OCI-M1 (cell line): Measurements from ENCODE around the gene MROH9.
A peak's percentile ranks its signal among the peaks of the same experiment; 100 is the strongest.
"Not testable (repeated sequence)": the region's sequence is repeated elsewhere in the genome, so short reads cannot be mapped to it uniquely, and the experiment has no call there.

Experiments used
- DNase-seq: peaks from one replicate; lab custom pipeline; 2025; lab: John Stamatoyannopoulos, UW

MROH9 gene, protein sequence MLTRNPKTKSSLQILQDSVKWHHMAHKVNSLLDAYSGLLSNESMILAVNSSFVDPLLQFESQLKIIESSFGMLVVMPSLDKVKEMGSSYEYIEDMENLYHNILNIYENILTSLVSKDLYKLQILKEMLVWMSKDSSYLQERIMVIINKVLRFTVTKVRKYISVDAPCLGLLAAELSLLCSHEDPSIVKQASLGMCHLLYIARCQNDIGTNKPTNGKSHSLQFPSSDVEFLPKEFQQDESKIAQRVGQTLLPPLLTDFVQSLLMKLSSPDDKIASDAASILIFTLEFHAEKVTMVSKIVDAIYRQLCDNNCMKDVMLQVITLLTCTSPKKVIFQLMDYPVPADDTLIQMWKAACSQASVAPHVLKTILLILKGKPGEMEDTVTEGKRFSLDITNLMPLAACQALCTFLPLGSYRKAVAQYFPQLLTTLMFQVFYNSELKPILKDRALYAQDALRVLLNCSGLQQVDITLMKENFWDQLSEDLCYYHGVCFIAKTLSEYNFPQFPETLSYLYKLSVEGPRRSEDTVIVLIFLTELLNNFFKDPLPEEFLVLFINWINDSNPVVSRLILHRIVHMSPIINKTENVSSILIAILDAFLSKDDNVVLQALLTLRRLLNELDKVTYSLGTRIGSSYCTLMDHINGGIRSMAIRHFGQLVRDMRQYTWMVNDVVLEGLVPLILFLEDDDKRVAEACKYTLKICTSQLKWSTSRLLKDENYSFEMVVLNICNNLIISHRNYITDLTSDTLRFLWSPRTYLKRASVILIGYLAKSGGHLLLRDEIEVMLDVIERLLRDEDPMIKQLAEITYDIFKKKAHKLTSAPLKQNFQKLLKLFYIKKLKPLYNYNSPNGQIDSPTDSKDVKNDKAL

DNA sequence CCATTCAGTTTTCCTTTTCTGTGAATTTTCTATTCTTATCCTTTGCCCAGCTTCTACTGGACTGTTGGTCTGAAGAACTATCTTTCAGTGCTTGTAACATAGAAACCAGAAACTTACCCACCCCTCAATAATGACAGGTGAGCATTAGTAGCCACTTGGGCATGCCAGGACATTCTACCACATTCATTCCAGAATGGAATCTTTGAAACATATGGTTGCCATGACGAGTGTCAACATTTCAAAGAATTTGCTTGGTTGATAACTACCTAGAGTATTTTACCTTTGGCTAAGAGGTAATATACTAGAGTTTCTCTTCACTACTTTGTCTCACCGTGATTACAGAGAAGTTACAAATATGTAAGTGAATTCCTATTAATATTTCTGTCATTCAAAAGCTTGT lies at the start of gene MROH9:
TSS of gene MROH9 (plus strand) at position 304 of the 400 bp plus-strand sequence. CDS start 10,023 bp downstream, outside the sequence.
- no peak for DNase-seq

DNA sequence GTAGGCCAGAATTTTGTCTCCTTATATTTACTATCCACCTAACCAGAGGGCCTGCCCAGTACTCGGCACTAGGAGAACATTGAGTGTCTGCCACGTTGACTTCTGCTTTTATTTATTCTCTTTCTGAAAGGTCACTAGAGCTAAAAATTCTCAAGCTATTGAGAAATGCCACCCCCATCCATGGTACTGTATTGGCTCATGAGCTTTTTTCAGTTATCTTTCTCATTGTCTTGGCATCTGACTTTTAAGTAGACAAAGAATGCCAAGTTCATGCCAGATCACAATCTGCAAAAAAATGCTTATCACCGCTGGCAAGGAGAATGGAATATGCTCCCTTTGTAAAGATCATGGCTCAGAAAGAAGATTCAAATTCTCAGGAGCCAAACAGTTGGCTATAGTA lies 49.8 kb upstream of the MROH9 start:
- peak; percentile 25 for DNase-seq

DNA sequence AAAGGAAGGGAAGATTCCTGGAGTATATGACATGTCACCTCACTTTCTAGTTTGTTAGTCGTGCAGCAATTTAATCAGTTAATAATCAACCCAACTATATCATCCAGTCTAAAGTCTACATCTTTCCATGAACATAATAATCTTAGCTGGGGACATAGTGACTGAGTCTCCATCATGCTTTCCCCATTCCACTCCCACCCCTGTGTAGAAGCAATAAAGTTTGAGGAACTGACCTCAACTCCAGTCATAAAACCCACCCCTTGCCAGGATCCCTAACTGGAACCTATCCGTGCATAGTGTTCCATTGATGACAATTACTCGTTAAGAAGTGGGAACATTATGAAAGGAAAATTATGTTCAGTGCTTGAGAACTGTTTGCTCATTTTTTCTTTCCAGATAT lies 48.9 kb upstream of the MROH9 start:
- no peak for DNase-seq

DNA sequence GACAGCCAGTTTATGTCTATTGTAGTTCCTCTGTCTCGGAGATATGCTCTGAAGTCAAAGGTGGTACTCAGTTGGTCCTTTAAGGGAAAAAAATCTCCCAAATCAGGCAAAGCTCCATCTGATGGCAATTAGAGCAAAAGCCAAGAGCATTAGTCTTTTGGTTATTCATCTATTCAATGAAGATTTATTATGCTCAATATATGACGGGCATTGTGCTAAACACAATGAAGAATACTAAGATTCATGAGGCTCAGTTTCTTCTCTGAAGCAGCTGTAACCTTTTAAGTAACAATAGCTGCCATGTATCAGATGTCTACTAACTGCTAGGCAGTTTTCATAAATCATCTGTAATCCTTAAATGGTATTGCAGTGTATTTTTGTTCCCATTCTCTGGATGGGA lies 47.6 kb upstream of the MROH9 start:
- DNase-seq: no peak

DNA sequence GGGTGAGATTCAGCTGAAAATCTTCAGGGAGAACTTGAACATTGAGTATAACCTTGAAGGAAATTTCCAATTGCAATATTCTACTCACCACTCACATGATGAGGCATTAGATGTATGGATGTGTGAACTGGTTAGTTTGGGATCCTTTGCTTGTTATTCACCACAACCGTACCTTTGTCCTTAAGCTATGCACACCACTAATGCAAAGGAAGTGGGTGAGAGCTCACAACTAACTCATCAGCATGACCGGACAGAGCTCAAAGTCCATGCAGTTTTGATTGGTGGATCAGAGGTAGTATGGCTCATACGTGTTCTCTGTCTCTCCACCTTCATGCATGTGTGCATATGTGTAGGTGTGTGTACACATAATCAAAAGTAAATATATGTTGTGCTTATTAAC lies 43.5 kb upstream of the MROH9 start:
- DNase-seq: no peak

DNA sequence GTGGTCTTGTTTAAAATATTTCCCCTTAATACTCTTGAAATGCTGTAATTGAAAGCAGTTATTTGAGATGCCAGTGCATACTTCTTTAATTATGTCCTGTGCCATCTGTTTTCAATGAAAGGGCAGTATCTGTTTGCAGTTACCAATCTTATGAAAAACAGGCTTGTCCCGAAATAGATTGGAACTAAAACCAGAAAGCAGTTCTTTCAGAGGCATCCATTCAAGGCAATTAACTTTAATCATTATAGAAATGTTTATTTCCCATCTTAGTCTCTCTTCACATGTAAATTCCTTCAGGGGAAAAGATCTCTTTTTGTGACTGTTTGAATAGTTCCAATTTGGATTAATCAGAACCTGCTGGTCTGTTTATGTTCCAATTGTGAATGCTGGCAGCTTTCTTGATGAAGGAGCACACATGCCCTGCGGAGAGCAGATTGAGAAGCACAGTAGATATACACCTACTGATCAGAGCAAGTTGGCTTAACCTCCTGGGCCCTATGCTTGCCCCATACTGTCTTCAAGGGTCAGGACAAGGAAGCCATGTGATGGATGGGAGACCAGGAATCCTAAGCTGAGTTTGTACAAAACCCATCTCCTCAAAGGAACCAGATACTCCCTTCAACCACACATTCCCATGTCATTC lies 41.6 kb upstream of the MROH9 start:
- DNase-seq: no peak

DNA sequence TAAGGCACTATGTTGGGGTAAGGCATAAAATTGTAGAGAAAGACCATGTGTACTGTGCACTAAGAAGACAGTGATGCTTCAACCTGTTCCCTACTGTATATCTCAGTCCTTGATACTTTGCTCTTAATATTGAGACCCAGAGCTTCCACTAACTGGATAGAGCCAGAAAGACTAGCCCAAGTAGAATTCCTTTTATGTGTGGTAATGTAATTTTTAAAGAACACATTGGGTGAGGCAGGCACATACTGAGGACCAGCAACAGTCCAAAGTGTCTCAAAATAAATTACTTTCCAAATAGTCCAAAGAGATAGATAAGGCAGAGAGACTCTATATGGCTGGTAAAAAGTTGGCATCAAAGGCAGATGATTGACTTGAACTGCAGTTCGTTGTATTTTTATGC lies 31.4 kb upstream of the MROH9 start:
- DNase-seq: no peak

DNA sequence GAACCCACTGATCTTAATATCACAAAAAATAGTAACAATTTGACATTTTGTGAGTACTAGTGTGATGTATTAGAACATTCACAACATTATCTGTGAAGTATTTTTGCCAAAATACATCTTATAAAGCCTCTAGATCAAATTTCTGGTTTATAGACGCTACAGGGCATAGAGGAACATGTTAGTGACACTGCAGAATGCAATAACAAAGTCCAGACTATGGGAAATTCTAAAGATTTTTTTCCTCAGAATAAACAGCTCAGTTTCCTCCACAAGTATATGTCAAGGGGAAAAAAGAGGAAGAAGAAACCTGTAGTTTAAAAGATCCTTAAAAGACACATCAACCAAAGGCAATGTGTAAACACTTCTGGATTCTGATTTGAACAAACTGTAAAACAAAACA lies 26.4 kb upstream of the MROH9 start:
- DNase-seq: peak; percentile 9

DNA sequence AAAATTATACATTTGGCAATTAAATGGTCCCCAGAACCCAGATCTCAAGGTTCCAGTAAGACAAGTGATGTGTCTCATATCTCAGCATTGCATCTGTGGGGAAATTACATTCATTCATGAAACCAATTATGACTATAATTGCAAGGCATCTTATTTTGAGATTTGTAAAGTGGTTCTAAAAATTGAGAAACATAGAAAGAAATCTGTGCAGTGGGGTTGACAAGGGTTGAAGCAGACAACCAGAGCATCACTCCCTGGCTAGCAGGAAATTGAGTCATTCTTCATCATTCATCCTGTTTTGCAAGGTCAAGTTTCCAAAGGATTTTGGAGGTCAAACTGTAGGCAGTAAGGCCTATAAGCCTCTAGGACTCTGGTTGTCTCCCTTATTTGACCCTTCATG lies 25.1 kb upstream of the MROH9 start:
- no peak for DNase-seq

DNA sequence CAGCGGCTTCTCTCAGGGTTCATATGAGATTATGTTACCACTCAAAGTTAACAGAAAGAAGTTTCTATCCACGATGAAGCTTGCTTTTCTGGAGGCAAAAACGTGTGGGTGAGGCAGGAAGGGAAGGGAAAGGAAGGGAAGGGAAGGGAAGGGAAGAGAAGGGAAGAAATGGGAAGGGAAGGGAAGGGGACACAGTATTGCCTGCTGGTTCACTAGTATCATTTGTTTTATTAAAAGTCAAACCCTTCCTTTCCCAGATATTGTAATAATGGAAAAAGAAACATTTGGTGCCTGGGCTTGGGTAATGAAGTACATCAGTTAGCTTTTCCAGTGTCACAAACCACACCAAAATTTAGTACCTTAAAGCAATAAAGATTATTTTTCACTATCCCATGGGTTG lies 18.0 kb upstream of the MROH9 start:
- no peak for DNase-seq

DNA sequence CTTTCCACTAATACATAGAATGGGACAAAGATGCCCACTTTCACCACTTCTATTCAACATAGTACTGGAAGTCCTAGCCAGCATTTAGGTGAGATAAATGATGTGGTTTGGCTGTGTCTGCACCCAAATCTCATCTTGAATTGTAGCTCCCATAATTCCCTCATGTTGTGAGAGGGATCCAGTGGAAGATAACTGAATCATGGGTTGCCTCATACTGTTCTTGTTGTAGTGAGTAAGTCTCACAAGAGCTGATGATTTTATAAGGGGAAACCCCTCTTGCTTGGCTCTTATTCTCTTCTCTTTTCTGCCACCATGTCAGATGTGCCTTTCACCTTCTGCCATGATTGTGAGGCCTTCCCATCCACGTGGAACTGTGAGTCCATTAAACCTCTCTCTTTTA lies 10.7 kb upstream of the MROH9 start:
- not testable (repeated sequence) for DNase-seq

DNA sequence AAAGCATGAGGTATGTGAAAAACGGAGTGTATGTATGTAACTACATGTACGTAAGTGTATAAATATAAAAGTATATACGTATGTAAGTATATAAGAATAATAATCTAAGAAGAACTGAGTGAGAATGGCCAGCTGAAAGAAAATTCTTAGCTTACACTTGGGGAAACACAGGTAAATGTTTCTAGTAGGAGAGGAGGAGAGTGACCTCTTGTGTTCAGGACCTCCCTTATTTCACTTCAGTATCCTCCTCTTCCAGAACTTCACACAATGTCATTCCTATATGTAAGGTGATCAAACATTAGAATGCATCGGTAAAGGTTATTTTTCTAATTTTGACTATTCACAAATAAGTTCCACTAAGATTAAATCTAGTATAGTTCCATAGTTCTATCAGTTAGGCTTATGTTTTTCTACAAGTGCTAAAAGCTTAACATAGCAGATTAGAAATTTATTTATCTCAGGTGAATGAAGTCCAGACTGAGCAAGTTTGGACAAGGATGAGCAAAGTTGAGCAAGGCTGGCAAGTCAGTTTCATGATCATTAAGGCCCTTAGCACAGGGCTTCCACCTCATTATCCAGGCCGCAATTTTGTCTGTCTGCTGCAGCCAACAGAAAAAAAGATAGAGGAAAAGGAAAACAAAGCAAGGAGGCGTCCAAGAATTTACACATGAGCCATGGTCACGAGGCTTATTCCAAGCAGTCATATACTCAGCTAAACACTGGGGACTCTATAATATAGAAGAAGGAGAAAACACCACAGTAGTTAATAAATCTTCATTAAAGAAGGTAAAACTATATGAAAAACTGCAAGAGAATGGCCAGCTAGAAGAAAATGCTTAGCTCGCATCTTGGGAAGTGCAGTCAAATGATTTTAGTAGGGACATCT lies 7.1 kb upstream of the MROH9 start:
- DNase-seq: peak; percentile 24

DNA sequence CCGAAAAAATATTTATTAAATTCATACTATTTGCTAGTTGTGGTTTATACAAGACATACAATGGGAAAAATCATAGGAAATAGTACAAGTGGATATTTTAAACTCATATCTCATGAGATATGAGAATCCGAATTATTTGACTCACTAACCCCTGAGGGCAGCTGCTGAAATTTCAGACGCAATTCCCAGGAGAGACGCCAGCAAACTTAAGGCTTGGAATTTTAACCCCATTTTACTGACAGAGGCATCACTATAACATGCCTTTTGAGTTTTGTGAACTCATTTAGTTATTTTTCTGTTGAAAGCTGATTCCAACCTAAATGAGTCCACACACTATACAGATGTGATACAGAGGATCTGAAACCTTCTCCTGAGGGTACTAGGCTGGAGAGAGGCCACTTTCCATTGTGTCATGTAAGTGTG lies 5.9 kb upstream of the MROH9 start:
- no peak for DNase-seq

DNA sequence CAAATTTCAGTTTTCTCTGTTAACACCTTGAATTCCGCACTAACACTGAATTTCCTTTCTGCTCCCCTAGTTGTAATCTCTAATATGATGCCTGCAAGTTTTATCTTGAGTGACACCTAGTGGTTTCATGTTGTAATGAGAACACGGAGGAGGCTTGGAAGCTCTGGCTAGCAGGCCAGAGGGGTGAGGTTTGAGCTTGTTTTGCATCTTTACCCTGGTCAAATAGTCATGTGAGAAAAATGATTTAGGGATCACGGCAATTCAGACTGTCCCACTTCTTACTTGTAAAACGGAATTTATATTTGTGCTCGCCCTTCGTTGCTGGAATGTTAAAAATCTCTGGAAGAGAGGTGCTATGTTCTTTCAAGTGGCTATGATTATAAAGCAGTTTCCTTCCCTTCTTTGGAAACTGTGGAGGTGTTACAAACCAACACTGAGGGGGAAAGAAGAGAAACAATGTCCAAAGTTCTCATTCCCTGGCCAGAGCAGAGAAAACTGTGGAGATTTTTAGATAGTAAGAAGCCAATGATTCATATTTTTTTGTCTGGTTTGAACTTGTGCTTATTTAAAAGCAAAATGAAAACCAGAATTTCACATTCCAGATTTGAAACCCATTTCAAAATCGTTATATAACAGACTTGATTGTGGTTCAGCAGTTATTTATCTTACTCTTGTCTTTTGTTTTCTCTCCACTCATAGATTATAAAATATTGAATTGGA lies 5.3 kb upstream of the MROH9 start:
- DNase-seq: peak; percentile 92

DNA sequence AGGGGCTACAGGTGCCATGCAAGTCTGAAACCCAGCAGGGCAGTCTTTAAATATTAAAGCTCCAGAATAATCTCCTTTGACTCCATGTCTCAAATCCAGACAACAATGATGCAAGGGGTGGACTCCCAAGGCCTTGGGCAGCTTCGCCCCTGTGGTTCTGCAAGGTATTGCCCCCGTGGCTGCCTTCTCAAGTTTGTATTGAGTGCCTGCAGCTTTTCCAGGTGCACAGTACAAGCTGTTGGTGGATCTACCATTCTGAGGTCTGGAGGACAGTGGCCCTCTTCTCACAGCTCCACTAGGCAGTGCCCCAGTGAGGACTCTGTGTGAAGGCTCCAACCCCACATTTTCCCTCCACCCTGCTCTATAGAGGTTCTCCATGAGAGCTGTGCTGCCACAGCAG lies 3.7 kb upstream of the MROH9 start:
- DNase-seq: no peak

DNA sequence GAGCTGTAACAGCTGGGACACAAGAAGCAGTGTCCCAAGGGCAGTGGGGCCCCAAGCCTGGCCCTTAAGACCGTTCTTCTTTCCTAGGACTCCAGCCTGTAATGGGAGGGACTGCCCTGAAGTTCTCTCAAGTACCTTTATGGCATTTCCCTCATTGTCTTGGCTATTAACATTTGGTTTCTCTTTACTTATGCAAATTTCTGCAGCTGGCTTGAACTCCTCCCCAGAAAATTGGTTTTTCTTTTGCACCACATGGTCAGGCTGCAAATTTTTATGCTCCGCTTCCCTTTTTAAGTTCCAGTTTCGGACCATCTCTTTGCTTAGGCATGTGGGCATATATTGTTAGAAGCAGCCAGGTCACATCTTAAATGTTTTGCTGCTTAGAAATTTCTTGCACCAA lies 3.1 kb upstream of the MROH9 start:
- no peak for DNase-seq

DNA sequence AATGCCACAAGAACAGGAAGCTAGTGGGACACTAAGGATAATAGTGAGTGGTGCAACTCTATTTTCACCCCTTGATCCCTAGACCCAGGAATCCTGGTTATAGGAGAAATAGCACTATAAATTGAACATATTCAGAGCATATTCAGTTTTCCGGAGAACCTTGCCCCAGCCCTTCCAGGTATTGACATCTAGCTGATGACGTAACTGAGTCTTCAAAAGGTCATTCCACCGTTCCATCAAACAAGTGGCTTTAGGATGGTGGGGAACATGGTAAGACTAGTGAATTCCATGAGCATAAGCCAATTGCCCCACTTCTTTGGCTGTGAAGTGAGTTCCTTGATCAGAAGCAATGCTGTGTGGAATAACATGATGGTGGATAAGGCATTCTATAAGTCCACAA lies 2.9 kb downstream of the MROH9 start:
- DNase-seq: no peak

DNA sequence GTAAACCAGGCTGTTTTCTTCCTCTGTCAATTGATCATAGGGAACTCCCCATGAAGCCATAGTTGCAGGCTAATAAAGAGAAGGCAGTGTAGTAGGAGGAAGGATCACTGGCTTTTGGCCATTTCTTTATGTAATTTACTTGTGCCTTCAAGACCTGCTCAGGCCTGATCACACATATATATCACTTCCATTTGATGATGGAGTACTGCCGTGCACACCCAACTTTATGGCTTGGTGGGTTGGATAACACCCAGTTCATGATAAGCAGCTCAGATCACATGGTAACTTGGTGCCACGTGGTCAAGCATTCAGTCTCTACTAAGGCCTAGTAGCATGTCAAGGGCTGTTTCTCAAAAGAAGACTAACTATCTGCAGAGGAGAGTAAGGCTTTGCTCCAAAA lies 4.1 kb downstream of the MROH9 start:
- DNase-seq: peak; percentile 26

DNA sequence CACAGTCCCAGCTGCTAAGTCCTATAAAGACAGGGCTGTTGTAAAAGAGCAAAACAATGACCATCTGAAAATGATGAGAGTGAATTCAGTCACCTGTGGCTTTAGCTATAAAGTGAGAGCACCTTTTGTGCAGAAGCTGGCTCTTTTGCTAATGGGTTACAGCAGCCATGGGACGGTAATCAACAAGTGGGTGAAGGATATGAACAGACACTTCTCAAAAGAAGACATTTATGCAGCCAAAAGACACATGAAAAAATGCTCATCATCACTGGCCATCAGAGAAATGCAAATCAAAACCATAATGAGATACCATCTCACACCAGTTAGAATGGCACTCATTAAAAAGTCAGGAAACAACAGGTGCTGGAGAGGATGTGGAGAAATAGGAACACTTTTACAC lies 16.4 kb downstream of the MROH9 start:
- DNase-seq: not testable (repeated sequence)

DNA sequence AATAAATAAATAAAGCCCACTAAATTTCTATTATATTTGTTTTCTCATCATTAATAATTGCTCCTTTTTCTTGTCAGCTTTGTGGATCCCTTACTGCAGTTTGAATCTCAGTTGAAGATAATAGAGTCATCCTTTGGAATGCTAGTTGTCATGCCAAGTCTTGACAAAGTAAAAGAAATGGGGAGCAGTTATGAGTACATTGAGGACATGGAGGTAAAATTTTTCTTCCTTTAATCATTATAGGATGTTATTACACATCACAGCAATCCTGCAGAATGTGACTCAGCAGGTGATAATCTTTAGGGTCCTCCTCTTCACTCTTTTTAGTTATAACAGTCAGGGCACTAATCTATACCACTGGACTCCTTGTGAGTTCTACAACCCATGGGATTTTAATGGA lies 24.1 kb downstream of the MROH9 start:
- no peak for DNase-seq

DNA sequence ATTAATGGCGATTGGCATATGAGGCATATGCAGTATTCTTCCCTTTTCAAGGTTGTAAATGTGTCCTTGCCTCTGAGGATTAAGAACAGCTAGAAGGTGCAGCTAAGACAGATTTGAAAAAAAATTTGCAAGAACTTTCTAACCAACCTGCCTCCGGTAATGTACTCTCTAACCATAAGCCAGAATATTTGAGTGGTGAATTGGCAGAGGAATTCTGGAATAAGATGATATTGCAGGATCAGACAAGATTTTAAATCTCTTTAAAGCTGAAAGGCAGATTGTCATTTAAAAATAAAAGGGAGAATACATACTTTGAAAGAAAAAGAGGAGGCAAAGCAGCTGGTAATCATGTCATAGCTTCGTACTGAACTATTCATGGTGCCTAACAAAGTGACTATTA lies 29.2 kb downstream of the MROH9 start:
- DNase-seq: no peak
